Tongue (tissue), 2 donors: ENCODE results near the gene PHF2. TPM values are rescaled to one million over a fixed set of nuclear protein-coding genes. Genes with fewer than 3 reads are reported as not detected.
A peak's percentile ranks its signal among the peaks of the same experiment; 100 is the strongest.

Source experiments
- DNase-seq: peaks from one replicate; pipeline ENCODE4 v3.0.0-alpha.2; 2015
- total RNA-seq: library from RNA; depleted of rRNA; stranded (reverse); fragments of >200 nt; gene quantifications from one replicate; pipeline ENCODE4 v1.2.3, GENCODE V29; 2014

The PHF2 gene
- 36.2 TPM for total RNA-seq

- DNase-seq, result peak; percentile 47
Observed at GRCh38 chr9:93576258-93577077, at the start of gene PHF2. TSS of gene PHF2 (plus strand) at chr9:93576584. CDS start at chr9:93576774, 190 bp downstream.

- DNase-seq, result no peak
Observed at GRCh38 chr9:93531374-93531773, 45.0 kb upstream of the PHF2 start.

GRCh38 chr9:93532141-93532540 is 44.2 kb upstream of the PHF2 start:
- peak; percentile 46 for DNase-seq

GRCh38 chr9:93533863-93534262 is 42.5 kb upstream of the PHF2 start:
- DNase-seq, result no peak

GRCh38 chr9:93536167-93536566 is 40.2 kb upstream of the PHF2 start:
- peak; percentile 33 for DNase-seq

GRCh38 chr9:93536874-93537273 is 39.5 kb upstream of the PHF2 start:
- DNase-seq, result no peak

GRCh38 chr9:93540305-93540704 is 36.1 kb upstream of the PHF2 start:
- no peak for DNase-seq

- no peak for DNase-seq
Observed at GRCh38 chr9:93541005-93541404, 35.4 kb upstream of the PHF2 start.

- peak; percentile 39 for DNase-seq
Observed at GRCh38 chr9:93541581-93542349, 34.6 kb upstream of the PHF2 start.

GRCh38 chr9:93543117-93543516 is 33.3 kb upstream of the PHF2 start:
- DNase-seq, result no peak

- DNase-seq, result no peak
Observed at GRCh38 chr9:93546356-93546755, 30.0 kb upstream of the PHF2 start.

- peak; percentile 32 for DNase-seq
Observed at GRCh38 chr9:93549611-93550010, 26.8 kb upstream of the PHF2 start.

- no peak for DNase-seq
Observed at GRCh38 chr9:93552923-93553322, 23.5 kb upstream of the PHF2 start.

- DNase-seq, result no peak
Observed at GRCh38 chr9:93555370-93555769, 21.0 kb upstream of the PHF2 start.

- no peak for DNase-seq
Observed at GRCh38 chr9:93557366-93558137, 18.8 kb upstream of the PHF2 start.

- DNase-seq, result no peak
Observed at GRCh38 chr9:93558503-93558902, 17.9 kb upstream of the PHF2 start.

GRCh38 chr9:93560991-93561390 is 15.4 kb upstream of the PHF2 start:
- DNase-seq, result no peak

GRCh38 chr9:93562157-93562556 is 14.2 kb upstream of the PHF2 start:
- no peak for DNase-seq

GRCh38 chr9:93565089-93565488 is 11.3 kb upstream of the PHF2 start:
- DNase-seq, result no peak

- peak; percentile 99 for DNase-seq
Observed at GRCh38 chr9:93566408-93567270, 9.7 kb upstream of the PHF2 start.

GRCh38 chr9:93567271-93567959 is 9.0 kb upstream of the PHF2 start:
- DNase-seq, result peak; percentile 43
